K562 (cell line): ENCODE results near the gene ADAMTS14. TPM values are rescaled to one million over a fixed set of nuclear protein-coding genes. Genes with fewer than 3 reads are reported as not detected.

ENCODE experiments used
- ARID1B ChIP-seq: fragments of 450-650 bp; IDR thresholded peaks from 2 replicates; pipeline ENCODE4 v1.6.1; 2016; ENCODE audit warnings: antibody characterized with exemption, mild to moderate bottlenecking, inconsistent platforms
- CEBPB ChIP-seq: fragments of 450-650 bp; IDR thresholded peaks from 2 replicates; pipeline ENCODE4 v1.6.1; 2016; ENCODE audit warnings: missing genetic modification characterization, missing compliant biosample characterization
- CREB3 ChIP-seq: fragments of 450-650 bp; conservative IDR thresholded peaks from 2 replicates; pipeline ENCODE4 v1.6.1; 2016; ENCODE audit warnings: missing genetic modification characterization, low read depth, mild to moderate bottlenecking, missing compliant biosample characterization, moderate library complexity
- FOSL1 ChIP-seq: fragments of 200-800 bp; sonication (Bioruptor generic); conservative IDR thresholded peaks from 2 replicates; pipeline ENCODE4 v1.6.1; 2016; ENCODE audit warnings: missing genetic modification characterization, missing compliant biosample characterization
- HSF4 ChIP-seq: fragments of 250-450 bp; sonication (Bioruptor Pico); IDR thresholded peaks from 2 replicates; pipeline ENCODE4 v2.1.2; 2022; ENCODE audit warnings: mild to moderate bottlenecking, moderate library complexity, borderline replicate concordance
- ID3 ChIP-seq, 2 experiments: fragments of 250-450 bp in 1 of 2; fragments of 450-650 bp in 1 of 2; sonication (Bioruptor Pico) in 1 of 2; IDR thresholded peaks; 2 replicates each; pipeline versions ENCODE4 v1.6.1 to v1.8.0; 2016 to 2021; ENCODE audit warnings: mild to moderate bottlenecking in 2 of 2, moderate library complexity in 2 of 2, missing compliant biosample characterization in 1 of 2, missing genetic modification characterization in 1 of 2
- IRF1 ChIP-seq: sonication (generic); formaldehyde crosslinking; IDR thresholded peaks from 2 replicates; pipeline ENCODE4 v1.8.0; 2022; ENCODE audit warnings: missing genetic modification reagents, mild to moderate bottlenecking, borderline replicate concordance
- MEF2D ChIP-seq: conservative IDR thresholded peaks from 2 replicates; pipeline ENCODE4 v1.6.1; 2016; ENCODE audit warnings: low read depth, missing genetic modification characterization, missing compliant biosample characterization
- MLLT1 ChIP-seq, 2 experiments: fragments of 450-650 bp; IDR thresholded peaks; 2 replicates each; pipeline ENCODE4 v1.6.1; 2016
- NFXL1 ChIP-seq: fragments of 450-650 bp; formaldehyde crosslinking; IDR thresholded peaks from 2 replicates; pipeline ENCODE4 v1.4.0; 2021; ENCODE audit warnings: mild to moderate bottlenecking
- TEAD4 ChIP-seq, 2 experiments: sonication (generic) in 1 of 2; formaldehyde crosslinking in 1 of 2; IDR thresholded peaks; 2 replicates each; pipeline versions ENCODE4 v1.6.1 to v1.8.0; 2012 to 2022; ENCODE audit warnings: borderline replicate concordance in 1 of 2, inconsistent platforms in 1 of 2, low read length in 1 of 2, mild to moderate bottlenecking in 1 of 2, missing genetic modification reagents in 1 of 2
- USF2 ChIP-seq: sonication (generic); formaldehyde crosslinking; IDR thresholded peaks from 2 replicates; pipeline ENCODE4 v1.5.0; 2020; ENCODE audit warnings: missing genetic modification reagents
- ZBTB5 ChIP-seq: fragments of 450-650 bp; IDR thresholded peaks from 2 replicates; pipeline ENCODE4 v1.6.1; 2017; ENCODE audit warnings: antibody characterized with exemption
- ZBTB7A ChIP-seq: IDR thresholded peaks from 2 replicates; pipeline ENCODE4 v1.6.1; 2011; ENCODE audit warnings: low read depth, mild to moderate bottlenecking, low read length, moderate library complexity, borderline replicate concordance; ENCODE audit not compliant: control insufficient read depth
- ZNF395 ChIP-seq: fragments of 200-800 bp; sonication (Bioruptor generic); IDR thresholded peaks from 2 replicates; pipeline ENCODE4 v1.6.1; 2017; ENCODE audit warnings: missing genetic modification characterization, missing compliant biosample characterization
- ZNF707 ChIP-seq: fragments of 250-450 bp; sonication (Bioruptor Pico); conservative IDR thresholded peaks from 2 replicates; pipeline ENCODE4 v1.8.0; 2022; ENCODE audit warnings: inconsistent platforms, mild to moderate bottlenecking, moderate library complexity
- ZNF764 ChIP-seq: fragments of 250-450 bp; sonication (Bioruptor Pico); IDR thresholded peaks from 2 replicates; pipeline ENCODE4 v1.4.0; 2020; ENCODE audit warnings: low read depth, mild to moderate bottlenecking, moderate library complexity
- polyA plus RNA-seq, 8 experiments: library from polyadenylated mRNA; depleted of rRNA in 4 of 8; stranded (reverse) in 5 of 8; unstranded in 3 of 8; fragments of >200 nt; fragmentation: Nextera tagmentation in 2 of 8; fragmentation: Illumina TruSeq in 1 of 8; extraction: Ambion mirVana in 2 of 8; extraction: Trizol in 1 of 8; gene quantifications; 2 replicates each; pipeline versions ENCODE4 v1.2.1 to v1.2.3, GENCODE V29; 2011 to 2014; ENCODE audit warnings: inconsistent platforms in 1 of 8, missing spikeins in 1 of 8
- total RNA-seq, 7 experiments: library from RNA; depleted of rRNA in 6 of 7; stranded (reverse); fragments of >200 nt in 6 of 7; fragmentation: Illumina TruSeq in 2 of 7; extraction: Trizol in 2 of 7; gene quantifications; 2 replicates each; pipeline versions ENCODE4 v1.2.1 to v1.2.3, GENCODE V29; 2011 to 2021; ENCODE audit warnings: low replicate concordance in 1 of 7

Gene ADAMTS14
- total and polyA plus RNA-seq, 9 of the 15 experiments (the other 6 are each of a cell fraction or from before 2014, with no cell fraction given) = 0.04 to 37.4 (median 15.9) TPM

- TF ChIP-seq ID3 (CRISPR knock-in tag; IDR thresholded peaks at IDR 0.05) (no peak), ID3 (tag; IDR thresholded peaks at IDR 0.05) (peak; percentile 27; the same call in 1 of the 2 replicates), MLLT1 (IDR thresholded peaks at IDR 0.05) (peak in 1 of 2 experiments; percentile 55; a peak in 1 of 4 replicates), ZNF707 (CRISPR knock-in tag) (no peak), ZNF764 (no peak), USF2 (CRISPR knock-in tag) (peak; percentile 29; the same call in 1 of the 2 replicates), HSF4 (CRISPR knock-in tag) (0 out of 2 replicates have a peak, but pooled peaks have one; percentile 18), CREB3 (tag) (peak; percentile 72), CEBPB (tag) (no peak), NFXL1 (CRISPR knock-in tag) (0 out of 2 replicates have a peak, but pooled peaks have one; percentile 46), TEAD4 (IDR thresholded peaks at IDR 0.05; ENCODE audit: low read length) (peak; percentile 36), TEAD4 (CRISPR knock-in tag; IDR thresholded peaks at IDR 0.05; ENCODE audit: borderline replicate concordance) (no peak), FOSL1 (tag) (peak; percentile 67), MEF2D (tag) (peak; percentile 70), ZBTB7A (peak; percentile 38; the same call in 1 of the 2 replicates), ARID1B (peak; percentile 58), IRF1 (CRISPR knock-in tag) (no peak), ZBTB5 (no peak), ZNF395 (CRISPR knock-in tag) (peak; percentile 75; the same call in 1 of the 2 replicates)
These were observed 7.6 kb upstream of the ADAMTS14 start (continued) for GRCh38 chr10:70664702-70665195.
